CD4-positive, alpha-beta T cell treated with Interleukin-17A for 4 hours (primary cell): ENCODE data around the gene CTTNBP2.

Source experiments
- DNase-seq: peaks from one replicate; pipeline ENCODE4 v3.0.0-alpha.2; 2020; ENCODE audit warnings: mixed read lengths

CTTNBP2 gene

GRCh38 chr7:117871778-117872538 is 1.3 kb downstream of the CTTNBP2 start:
- DNase-seq: no peak

GRCh38 chr7:117871401-117871777 is 1.9 kb downstream of the CTTNBP2 start:
- no peak for DNase-seq

GRCh38 chr7:117870448-117871130 is 2.7 kb downstream of the CTTNBP2 start:
- no peak for DNase-seq

- DNase-seq: no peak
Measured at GRCh38 chr7:117869374-117869773, 3.9 kb downstream of the CTTNBP2 start.

- no peak for DNase-seq
Measured at GRCh38 chr7:117863618-117864017, 9.6 kb downstream of the CTTNBP2 start.

- no peak for DNase-seq
Measured at GRCh38 chr7:117862378-117862777, 10.9 kb downstream of the CTTNBP2 start.

GRCh38 chr7:117859246-117859812 is 13.9 kb downstream of the CTTNBP2 start:
- no peak for DNase-seq

GRCh38 chr7:117858712-117859111 is 14.5 kb downstream of the CTTNBP2 start:
- no peak for DNase-seq

GRCh38 chr7:117857718-117858117 is 15.5 kb downstream of the CTTNBP2 start:
- no peak for DNase-seq

GRCh38 chr7:117856196-117856595 is 17.0 kb downstream of the CTTNBP2 start:
- no peak for DNase-seq

GRCh38 chr7:117854186-117854585 is 19.1 kb downstream of the CTTNBP2 start:
- DNase-seq: no peak

GRCh38 chr7:117848941-117849340 is 24.3 kb downstream of the CTTNBP2 start:
- DNase-seq: no peak

- DNase-seq: no peak
Measured at GRCh38 chr7:117844678-117845077, 28.6 kb downstream of the CTTNBP2 start.

- no peak for DNase-seq
Measured at GRCh38 chr7:117841611-117842010, 31.6 kb downstream of the CTTNBP2 start.

- DNase-seq: no peak
Measured at GRCh38 chr7:117841011-117841410, 32.2 kb downstream of the CTTNBP2 start.

GRCh38 chr7:117839507-117839906 is 33.7 kb downstream of the CTTNBP2 start:
- DNase-seq: no peak

GRCh38 chr7:117837841-117838240 is 35.4 kb downstream of the CTTNBP2 start:
- DNase-seq: no peak

- no peak for DNase-seq
Measured at GRCh38 chr7:117835016-117835664, 38.1 kb downstream of the CTTNBP2 start.

GRCh38 chr7:117830422-117830954 is 42.8 kb downstream of the CTTNBP2 start:
- DNase-seq: no peak

GRCh38 chr7:117829450-117830117 is 43.7 kb downstream of the CTTNBP2 start:
- no peak for DNase-seq

- no peak for DNase-seq
Measured at GRCh38 chr7:117828825-117829224, 44.4 kb downstream of the CTTNBP2 start.

- no peak for DNase-seq
Measured at GRCh38 chr7:117827862-117828261, 45.4 kb downstream of the CTTNBP2 start.

GRCh38 chr7:117825132-117825531 is 48.1 kb downstream of the CTTNBP2 start:
- no peak for DNase-seq
